GM18505 (cell line): Measurements from ENCODE around the gene SCP2.

ENCODE experiments used
- ATAC-seq: cut with Tn5 transposase; IDR thresholded peaks from one replicate; pipeline ENCODE4 v1.9.1; 2021; ENCODE audit not compliant: unreplicated experiment
- POLR2A ChIP-seq: IDR thresholded peaks from 4 replicates; pipeline ENCODE4 v1.6.1; 2011; ENCODE audit warnings: borderline replicate concordance; ENCODE audit not compliant: insufficient read depth, insufficient read length; ENCODE audit errors: extremely low read depth

SCP2 gene, protein sequence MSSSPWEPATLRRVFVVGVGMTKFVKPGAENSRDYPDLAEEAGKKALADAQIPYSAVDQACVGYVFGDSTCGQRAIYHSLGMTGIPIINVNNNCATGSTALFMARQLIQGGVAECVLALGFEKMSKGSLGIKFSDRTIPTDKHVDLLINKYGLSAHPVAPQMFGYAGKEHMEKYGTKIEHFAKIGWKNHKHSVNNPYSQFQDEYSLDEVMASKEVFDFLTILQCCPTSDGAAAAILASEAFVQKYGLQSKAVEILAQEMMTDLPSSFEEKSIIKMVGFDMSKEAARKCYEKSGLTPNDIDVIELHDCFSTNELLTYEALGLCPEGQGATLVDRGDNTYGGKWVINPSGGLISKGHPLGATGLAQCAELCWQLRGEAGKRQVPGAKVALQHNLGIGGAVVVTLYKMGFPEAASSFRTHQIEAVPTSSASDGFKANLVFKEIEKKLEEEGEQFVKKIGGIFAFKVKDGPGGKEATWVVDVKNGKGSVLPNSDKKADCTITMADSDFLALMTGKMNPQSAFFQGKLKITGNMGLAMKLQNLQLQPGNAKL

GRCh38 chr1:52927212-52928014 is at the start of gene SCP2:
TSS of gene SCP2 (plus strand) at chr1:52927276. CDS start at chr1:52927397, 121 bp downstream.
- peak; percentile 55 for TF ChIP-seq POLR2A
- ATAC-seq, result peak; percentile 68

- TF ChIP-seq POLR2A, result no peak
- no peak for ATAC-seq
Measured at GRCh38 chr1:52877554-52877953, 49.5 kb upstream of the SCP2 start.

DNA sequence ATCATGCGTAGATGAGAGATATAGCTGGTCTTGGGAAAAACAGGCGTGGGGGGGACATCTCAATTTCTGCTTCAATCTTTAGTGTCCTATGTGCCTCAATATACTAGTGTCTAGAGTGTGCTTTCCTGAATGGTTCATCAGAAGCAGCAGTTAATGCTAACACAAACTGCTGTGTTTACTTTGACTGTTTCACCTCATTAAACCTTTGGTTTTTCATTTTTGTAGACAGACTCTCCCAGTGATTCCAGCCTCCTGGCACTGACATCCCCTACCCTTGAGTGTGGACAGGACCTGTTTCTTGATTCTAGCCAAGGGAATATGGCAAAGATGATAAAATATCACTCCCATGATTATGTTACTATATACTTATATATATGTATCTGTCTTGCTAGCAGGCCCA is 46.9 kb upstream of the SCP2 start:
- no peak for TF ChIP-seq POLR2A
- no peak for ATAC-seq

GRCh38 chr1:52887483-52887882 is 39.6 kb upstream of the SCP2 start:
- TF ChIP-seq POLR2A, result no peak
- ATAC-seq, result no peak

GRCh38 chr1:52892424-52893215 is 34.5 kb upstream of the SCP2 start:
- ATAC-seq, result no peak
- no peak for TF ChIP-seq POLR2A

DNA sequence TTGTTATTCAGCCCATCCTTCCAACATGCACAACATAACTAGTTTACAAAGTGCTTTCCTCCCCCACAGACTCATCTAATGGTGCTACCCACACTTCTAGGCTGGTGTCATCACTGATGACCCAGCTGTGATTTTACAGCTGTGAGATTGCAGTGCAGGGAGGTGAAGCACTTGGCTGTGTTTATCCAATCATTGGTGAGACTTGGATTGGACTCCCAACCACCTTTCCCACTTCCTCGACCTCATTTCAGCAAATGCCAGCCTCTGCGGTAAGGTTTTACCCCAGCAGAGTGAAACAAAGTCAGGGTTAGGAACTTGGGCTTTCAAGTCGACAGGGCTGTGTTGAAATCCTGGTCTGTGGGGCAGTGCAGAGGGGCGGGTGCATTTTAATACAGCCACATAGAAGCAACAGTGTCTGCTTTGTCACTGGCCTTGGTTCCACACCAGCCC is 27.6 kb upstream of the SCP2 start:
- TF ChIP-seq POLR2A, result no peak
- ATAC-seq, result no peak

GRCh38 chr1:52900402-52900801 is 26.7 kb upstream of the SCP2 start:
- ATAC-seq, result no peak
- TF ChIP-seq POLR2A, result no peak

DNA sequence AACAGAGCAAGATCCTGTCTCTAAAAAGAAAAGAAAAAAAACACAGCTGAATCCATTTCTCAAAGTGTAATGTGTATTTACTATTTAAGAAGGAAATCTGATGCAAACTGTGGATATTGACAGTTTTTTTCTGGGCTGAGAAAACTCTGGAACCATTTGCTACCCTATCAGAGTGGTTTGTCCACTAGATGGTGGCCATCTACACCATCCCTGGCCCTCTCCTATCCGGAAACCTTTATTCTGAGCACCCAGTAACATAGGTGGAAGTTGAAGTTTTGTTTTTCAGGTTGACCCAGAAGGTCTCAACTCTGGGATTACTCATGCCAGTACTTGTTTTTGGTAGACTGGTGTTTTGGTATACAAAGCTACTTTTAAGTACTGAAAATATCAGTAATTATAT is 25.7 kb upstream of the SCP2 start:
- no peak for ATAC-seq
- no peak for TF ChIP-seq POLR2A

DNA sequence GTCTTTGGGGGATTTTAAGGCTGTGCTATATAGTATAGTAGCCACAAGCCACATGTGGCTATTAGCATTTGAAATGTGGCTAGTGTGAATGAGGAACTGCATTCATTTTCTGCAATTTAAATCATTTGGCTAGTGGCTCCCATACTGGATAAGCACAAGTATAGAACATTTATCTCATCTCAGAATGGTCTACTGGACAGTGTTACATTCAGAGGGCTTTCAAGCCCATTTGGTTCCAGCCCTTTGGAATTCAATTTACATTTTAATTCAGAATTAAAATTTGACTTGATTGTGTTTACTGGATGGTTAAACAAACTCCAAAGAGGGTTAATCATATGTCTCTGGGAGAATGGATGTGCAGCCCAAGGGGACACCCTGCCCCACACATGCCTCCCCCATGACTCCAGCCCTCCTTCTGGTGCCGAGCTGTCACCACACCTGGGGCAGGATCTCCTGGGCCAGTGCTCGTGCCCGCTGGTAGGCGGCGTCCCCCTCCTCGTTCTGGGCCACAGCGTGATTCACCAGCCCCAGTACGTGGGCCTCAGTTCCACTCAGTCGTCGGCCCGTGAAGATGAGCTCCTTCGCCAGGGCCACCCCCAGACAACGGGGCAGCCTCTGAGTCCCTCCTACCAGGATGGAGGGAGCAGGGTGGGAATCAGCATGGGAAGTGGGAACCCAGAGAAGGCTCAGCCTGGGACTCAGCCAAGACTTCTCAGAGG is 22.7 kb upstream of the SCP2 start:
- no peak for TF ChIP-seq POLR2A
- no peak for ATAC-seq

- no peak for TF ChIP-seq POLR2A
- no peak for ATAC-seq
Measured at GRCh38 chr1:52904927-52905698, 22.0 kb upstream of the SCP2 start.

GRCh38 chr1:52906135-52906603 is 20.9 kb upstream of the SCP2 start:
- TF ChIP-seq POLR2A, result no peak
- ATAC-seq, result no peak
